ENCODE measurements around the gene CACNA1A.

The CACNA1A gene

DNA sequence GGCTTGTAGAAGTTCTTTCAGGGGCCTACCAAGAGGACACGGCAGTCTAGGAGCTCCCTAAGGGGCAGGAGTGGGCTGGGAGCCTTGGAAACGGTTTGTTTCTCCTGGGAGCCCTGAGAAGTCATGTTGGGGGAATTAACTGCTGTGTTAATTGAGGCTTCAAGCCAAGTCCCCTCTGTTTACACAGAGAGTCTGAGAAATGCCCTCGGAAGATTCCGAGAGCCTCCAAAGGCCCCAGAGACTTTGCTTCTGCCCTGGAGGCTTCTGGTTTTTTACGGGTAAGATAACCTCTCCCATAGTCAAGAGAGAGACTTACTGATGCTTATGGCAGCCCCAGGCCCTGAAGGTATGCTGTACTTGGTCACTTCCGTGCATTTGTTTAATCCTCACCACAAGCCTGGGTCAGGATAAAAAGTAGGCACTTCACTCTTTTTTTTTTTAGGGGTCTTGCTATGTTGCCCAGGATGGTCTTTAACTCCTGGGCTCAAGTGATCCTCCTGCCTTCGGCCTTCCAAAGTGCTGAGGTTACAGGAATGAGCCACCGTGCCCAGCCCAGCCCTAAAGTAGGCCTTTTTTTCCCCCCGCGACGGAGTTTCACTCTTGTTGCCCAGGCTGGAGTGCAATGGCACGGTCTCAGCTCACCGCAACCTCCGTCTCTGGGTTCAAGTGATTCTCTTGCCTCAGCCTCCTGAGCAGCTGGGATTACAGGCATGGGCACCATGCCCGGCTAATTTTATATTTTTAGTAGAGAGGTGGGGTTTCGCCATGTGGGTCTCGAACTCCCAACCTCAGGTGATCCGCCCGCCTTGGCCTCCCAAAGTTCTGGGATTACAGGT is 340.9 kb downstream of the CACNA1A start:
- Histone ChIP-seq H3K4me2 (peak overlapping the region; percentile 88 to 99 (median 97)), H3K4me3 (peak overlapping the region in 8 of 10 experiments; percentile 44 to 69 (median 56); a peak in 15 of 20 replicates), H3K9ac (peak overlapping the region; percentile 84 to 95 (median 87); a peak in 21 of 22 replicates), H3K36me3 (no peaks in the 10 kb centered on the region), H3K4me1 (peaks cover 94 to 98% (median 96%) of the 10 kb centered on the region in 10 experiments), H3K27ac (peak overlapping the region; percentile 90 to 100 (median 97)), H3K27me3 (no peaks in the 10 kb centered on the region), H4K20me1 (no peaks in the 10 kb centered on the region), H3K9me3 (replicated peaks in 1 of 11) (no peaks in the 10 kb centered on the region)
- TF ChIP-seq Cebpa-rat (IDR thresholded peaks at IDR 0.05), result no peak

DNA sequence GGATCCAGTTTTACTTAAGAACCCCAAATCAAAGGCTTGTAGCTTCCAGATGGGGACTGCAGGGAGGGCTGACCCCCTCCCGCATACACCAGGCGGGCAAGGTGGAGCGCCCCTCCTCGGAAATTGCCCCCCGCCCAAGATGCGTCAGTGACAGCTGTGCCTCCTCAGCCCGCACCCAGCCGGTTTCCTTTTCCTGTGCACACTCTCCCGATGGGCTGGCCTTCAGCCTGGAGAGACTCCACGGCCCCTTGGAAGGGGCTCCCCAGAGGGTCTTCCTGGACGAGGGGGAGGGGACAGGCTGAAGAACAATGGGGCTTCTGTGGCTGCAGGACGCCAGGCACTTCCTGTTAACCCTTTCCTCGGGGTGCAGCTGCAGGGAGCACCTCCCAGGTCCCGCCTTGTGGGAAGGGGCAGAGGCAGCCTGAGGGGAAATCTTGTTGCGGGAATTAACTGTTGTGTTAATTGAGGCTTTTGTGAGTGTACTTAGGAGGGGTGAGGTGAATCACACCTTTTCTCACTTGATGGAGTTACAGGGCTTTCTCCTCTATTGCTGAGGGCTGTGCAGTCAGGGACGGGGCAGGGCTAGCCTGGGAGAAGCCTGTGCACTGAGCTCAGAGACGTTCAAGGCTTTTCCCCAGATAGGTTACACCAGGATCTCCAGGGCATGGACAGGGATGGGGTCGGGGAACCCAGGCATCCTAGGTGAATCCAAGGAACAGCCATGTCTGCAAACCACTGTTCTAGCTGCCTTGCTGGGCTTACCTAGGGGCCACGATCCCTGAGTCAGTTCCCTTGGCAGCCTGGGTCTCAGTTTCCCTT is 341.7 kb downstream of the CACNA1A start:
- no peak for TF ChIP-seq Cebpa-rat (IDR thresholded peaks at IDR 0.05)
- H3K4me2 ChIP-seq, result peak overlapping the region; percentile 88 to 99 (median 97)
- peak overlapping the region; percentile 90 to 100 (median 97) for H3K27ac ChIP-seq
- no peaks in the 10 kb centered on the region for H3K9me3 ChIP-seq (replicated peaks in 1 of 11)
- H3K4me1 ChIP-seq, result peaks cover 94 to 98% (median 96%) of the 10 kb centered on the region in 10 experiments
- peak overlapping the region; percentile 28 to 69 (median 55); a peak in 17 of 20 replicates for H3K4me3 ChIP-seq
- H3K36me3 ChIP-seq, result no peaks in the 10 kb centered on the region
- peak overlapping the region; percentile 84 to 95 (median 87) for H3K9ac ChIP-seq
- H3K27me3 ChIP-seq, result no peaks in the 10 kb centered on the region
- H4K20me1 ChIP-seq, result no peaks in the 10 kb centered on the region

DNA sequence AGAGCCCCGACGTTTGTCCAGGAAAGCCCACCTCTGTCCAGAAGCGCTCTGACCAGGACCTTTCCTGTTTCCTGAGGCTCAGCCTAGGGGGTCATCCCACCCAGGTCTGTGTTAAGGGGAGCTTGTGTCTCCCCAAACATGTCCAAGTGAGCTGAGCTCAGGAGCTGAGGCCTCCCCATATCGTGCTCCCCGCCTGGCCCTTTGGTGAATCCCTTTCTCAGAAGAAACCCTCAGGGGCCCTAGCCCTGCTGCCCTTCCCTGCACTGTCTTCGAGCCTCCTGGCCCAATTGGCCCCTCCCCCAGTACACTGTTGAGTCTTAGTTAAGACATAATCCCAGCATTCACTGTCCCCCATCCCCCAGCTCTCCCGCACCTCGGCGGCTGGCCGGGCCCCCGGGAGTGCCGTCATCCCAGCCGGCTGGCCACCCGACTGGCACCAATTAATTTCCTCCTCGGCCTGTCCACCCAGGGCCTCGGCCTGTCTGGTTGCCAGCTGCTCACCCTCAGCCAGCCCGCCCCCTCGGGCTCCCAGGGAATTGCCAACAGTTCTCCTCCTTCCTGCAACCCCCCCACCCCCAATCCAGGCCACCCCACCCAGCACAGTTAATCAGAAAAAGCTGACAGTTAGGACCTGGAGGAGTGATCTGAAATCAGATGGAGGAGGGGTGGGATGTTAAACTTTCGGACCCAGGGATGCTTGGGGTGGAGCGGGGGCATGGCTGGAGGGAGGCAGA is 342.5 kb downstream of the CACNA1A start:
- peak overlapping the region; percentile 84 to 95 (median 87) for H3K9ac ChIP-seq
- H3K4me1 ChIP-seq, result peaks cover 90 to 98% (median 96%) of the 10 kb centered on the region in 10 experiments

DNA sequence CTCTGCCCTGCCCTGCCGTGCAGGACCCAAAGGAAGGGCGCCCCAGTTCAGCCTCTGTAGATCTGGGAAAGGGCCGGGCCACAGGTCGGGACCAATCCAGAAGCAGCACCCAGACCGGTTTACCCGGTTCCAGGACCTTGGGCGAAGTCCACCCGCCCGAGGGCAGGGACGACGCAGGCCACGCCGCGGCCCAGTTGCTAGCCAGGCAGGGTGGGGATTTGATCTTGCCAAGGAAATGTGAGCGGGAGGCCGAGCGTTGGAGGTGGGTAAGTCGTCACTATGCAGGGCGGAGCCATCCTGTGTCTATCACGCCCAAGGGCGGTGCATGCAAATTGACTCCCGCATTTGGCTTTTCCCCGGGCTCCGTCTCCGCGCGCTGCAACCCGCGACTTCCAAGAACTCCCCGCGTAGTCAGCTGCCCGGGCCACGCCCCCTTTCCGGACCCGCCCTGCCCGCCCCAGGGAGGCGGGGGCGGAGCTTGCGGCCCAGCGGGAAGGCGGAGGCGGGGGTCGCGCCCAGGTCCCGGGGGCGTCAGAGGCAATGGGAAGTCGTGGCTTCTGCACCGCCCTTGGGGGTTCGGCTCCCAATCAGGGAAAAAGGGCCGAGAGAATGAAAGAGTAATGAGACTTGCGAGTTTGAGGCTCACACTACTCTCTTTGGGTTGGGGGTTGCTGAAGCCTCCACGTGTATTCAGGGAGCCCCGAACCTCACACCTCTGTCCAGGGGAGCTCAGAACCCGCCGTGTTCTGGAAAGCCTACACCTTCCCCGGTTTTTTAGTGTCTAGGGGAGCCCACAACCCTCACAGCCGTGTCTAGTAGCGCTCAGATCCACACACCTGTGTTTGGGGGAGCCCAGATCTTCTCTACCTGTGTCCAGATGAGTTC is 343.3 kb downstream of the CACNA1A start:
- Histone ChIP-seq H3K27me3 (no peaks in the 10 kb centered on the region), H3K4me3 (peak overlapping the region; percentile 41 to 69 (median 57)), H4K20me1 (no peaks in the 10 kb centered on the region), H3K9me3 (replicated peaks in 1 of 11) (no peaks in the 10 kb centered on the region), H3K9ac (peak overlapping the region; percentile 84 to 95 (median 87)), H3K27ac (peak overlapping the region; percentile 90 to 100 (median 97)), H3K4me1 (peaks cover 90 to 98% (median 96%) of the 10 kb centered on the region in 10 experiments), H3K4me2 (peak overlapping the region; percentile 88 to 99 (median 97)), H3K36me3 (no peaks in the 10 kb centered on the region)
- TF ChIP-seq Cebpa-rat (IDR thresholded peaks at IDR 0.05), result no peak

More for the DNA sequence above, 342.5 kb downstream of the CACNA1A start:
- Histone ChIP-seq H4K20me1 (no peaks in the 10 kb centered on the region), H3K4me3 (peak overlapping the region; percentile 41 to 69 (median 56); a peak in 19 of 20 replicates), H3K36me3 (no peaks in the 10 kb centered on the region), H3K27ac (peak overlapping the region; percentile 90 to 100 (median 97)), H3K27me3 (no peaks in the 10 kb centered on the region), H3K4me2 (peak overlapping the region; percentile 88 to 99 (median 97)), H3K9me3 (replicated peaks in 1 of 11) (no peaks in the 10 kb centered on the region)
- TF ChIP-seq Cebpa-rat (IDR thresholded peaks at IDR 0.05), result no peak

GRCh38 chr19:13160557-13160956 is 345.7 kb downstream of the CACNA1A start:
- peak overlapping the region in 9 of 11 experiments; percentile 41 to 100 (median 97); a peak in 13 of 22 replicates for H3K27ac ChIP-seq
- TF ChIP-seq Cebpa-rat (IDR thresholded peaks at IDR 0.05), result no peak
- peak overlapping the region in 3 of 11 experiments; percentile 84 to 91 (median 90); a peak in 5 of 22 replicates for H3K9ac ChIP-seq
- H3K36me3 ChIP-seq, result no peaks in the 10 kb centered on the region
- peaks cover 89 to 99% (median 96%) of the 10 kb centered on the region in 10 experiments for H3K4me1 ChIP-seq
- H3K4me3 ChIP-seq, result no peak overlapping the region
- H3K9me3 ChIP-seq (replicated peaks in 1 of 11), result no peaks in the 10 kb centered on the region
- no peaks in the 10 kb centered on the region for H3K27me3 ChIP-seq
- peak overlapping the region; percentile 88 to 99 (median 97) for H3K4me2 ChIP-seq
- H4K20me1 ChIP-seq, result peaks cover 0 to 13% (median 0%) of the 10 kb centered on the region in 11 experiments; a peak in 6 of 22 replicates

GRCh38 chr19:13159713-13160112 is 346.6 kb downstream of the CACNA1A start:
- Histone ChIP-seq H3K4me2 (peak overlapping the region; percentile 88 to 99 (median 97); a peak in 20 of 22 replicates), H3K4me3 (no peak overlapping the region), H3K27ac (peak overlapping the region in 3 of 11 experiments; percentile 2 to 99 (median 98); a peak in 3 of 22 replicates), H3K9me3 (replicated peaks in 1 of 11) (no peaks in the 10 kb centered on the region), H3K27me3 (no peaks in the 10 kb centered on the region), H3K36me3 (peaks cover 0 to 5% (median 0%) of the 10 kb centered on the region in 11 experiments; a peak in 8 of 22 replicates), H3K9ac (no peak overlapping the region), H4K20me1 (peaks cover 5 to 22% (median 7%) of the 10 kb centered on the region in 11 experiments; a peak in 19 of 22 replicates), H3K4me1 (peaks cover 85 to 95% (median 88%) of the 10 kb centered on the region in 10 experiments)
- no peak for TF ChIP-seq Cebpa-rat (IDR thresholded peaks at IDR 0.05)

Measured in BLaER1 treated with 17β-estradiol and CSF1 and Interleukin-3, amounts not matched to agents 10 nM and 100 nM (cell line).